H1 (cell line): ENCODE data around the gene FBLIM1. TPM values are rescaled to one million over a fixed set of nuclear protein-coding genes. Genes with fewer than 3 reads are reported as not detected.

Experiments
- CBX5 ChIP-seq: fragments of 300-800, 300-1000 bp; sonication (generic); IDR thresholded peaks from 2 replicates; pipeline ENCODE4 v1.7.1; 2016; ENCODE audit warnings: antibody characterized with exemption, low read length, low read depth
- KDM5A ChIP-seq: fragments of 200-600 bp; IDR thresholded peaks from 2 replicates; pipeline ENCODE4 v1.7.1; 2012; ENCODE audit warnings: mild to moderate bottlenecking, low read length, inconsistent platforms, mixed read lengths
- POLR2AphosphoS5 ChIP-seq: IDR thresholded peaks from 2 replicates; pipeline ENCODE4 v1.6.1; 2011; ENCODE audit warnings: low read depth, low read length
- RAD21 ChIP-seq, 2 experiments: IDR thresholded peaks in 1 of 2; conservative IDR thresholded peaks in 1 of 2; 2 replicates each; pipeline ENCODE4 v1.6.1; 2011; ENCODE audit warnings: low read depth in 2 of 2, low read length in 2 of 2, improper control_type of control experiment in 1 of 2, inconsistent platforms in 1 of 2, mild to moderate bottlenecking in 1 of 2, moderate library complexity in 1 of 2
- RBBP5 ChIP-seq: IDR thresholded peaks from 2 replicates; pipeline ENCODE4 v1.7.1; 2012; ENCODE audit warnings: low read depth, mild to moderate bottlenecking, inconsistent platforms, low read length, moderate library complexity, borderline replicate concordance
- polyA plus RNA-seq, 7 experiments: library from polyadenylated mRNA; depleted of rRNA in 3 of 7; stranded (reverse) in 5 of 7; unstranded in 2 of 7; fragments of >200 nt in 5 of 7; fragments of 200-250 nt in 2 of 7; gene quantifications; 1 replicate in 5 of 7; 2 replicates in 1 of 7; 4 replicates in 1 of 7; pipeline versions ENCODE4 v1.2.1 to v1.2.3, GENCODE V29; 2011 to 2013; ENCODE audit warnings: missing spikeins in 2 of 7, mixed read lengths in 2 of 7
- total RNA-seq: library from RNA; stranded (reverse); fragmentation: NEBNext Ultra II Directional; extraction: Animal tissue kit (Norgen Biotek cat#: 25700); gene quantifications from 2 replicates; pipeline ENCODE4 v1.2.1, GENCODE V29; 2021
- TF ChIP-seq, protein P1 (sequence below): IDR thresholded peaks from 2 replicates; pipeline ENCODE4 v1.6.1; 2012; ENCODE audit warnings: inconsistent platforms

FBLIM1 gene
- total and polyA plus RNA-seq, 2 of the 8 experiments (the other 6 are each of a cell fraction or from before 2014, with no cell fraction given), result 66.6 to 66.7 TPM

DNA sequence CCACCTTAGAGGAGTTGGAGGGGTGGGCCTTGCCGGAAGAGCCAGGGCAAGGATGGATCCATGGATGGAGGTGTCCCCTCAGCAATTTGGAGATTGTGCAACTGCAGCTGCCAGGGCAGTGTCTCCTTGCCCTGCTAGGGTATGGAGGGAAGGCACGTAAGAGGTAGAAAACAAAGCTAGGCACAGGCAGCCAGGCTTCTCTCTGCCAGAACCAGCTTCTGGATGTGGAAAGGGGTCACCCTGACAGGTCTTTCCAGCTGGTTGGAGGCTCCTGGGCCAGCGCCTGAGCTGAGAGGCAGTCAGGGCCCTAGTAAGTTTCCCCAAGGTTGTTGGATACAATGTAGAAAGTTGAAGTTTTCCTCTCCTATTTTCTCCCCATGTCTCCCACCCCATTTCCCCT is 37.7 kb upstream of the FBLIM1 start (continued):
- TF ChIP-seq RAD21 (IDR thresholded peaks at IDR 0.05 in 1 of 2, conservative IDR thresholded peaks at IDR 0.05 in 1 of 2; ENCODE audit: low read depth in 2 of 2, low read length in 2 of 2), result no peak
- TF ChIP-seq, protein P1, sequence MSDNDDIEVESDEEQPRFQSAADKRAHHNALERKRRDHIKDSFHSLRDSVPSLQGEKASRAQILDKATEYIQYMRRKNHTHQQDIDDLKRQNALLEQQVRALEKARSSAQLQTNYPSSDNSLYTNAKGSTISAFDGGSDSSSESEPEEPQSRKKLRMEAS, result no peak
- TF ChIP-seq CBX5, result no peak
- no peak for TF ChIP-seq POLR2AphosphoS5
- TF ChIP-seq KDM5A, result no peak
- TF ChIP-seq RBBP5, result no peak
